HepG2 (cell line): ENCODE results near the gene UTS2R. TPM values are rescaled to one million over a fixed set of nuclear protein-coding genes. Genes with fewer than 3 reads are reported as not detected.

ENCODE experiments used
- BRD4 ChIP-seq: sonication (generic); formaldehyde crosslinking; IDR thresholded peaks from 2 replicates; pipeline ENCODE4 v1.4.0; 2020; ENCODE audit warnings: missing genetic modification reagents
- HOXA5 ChIP-seq: sonication (generic); formaldehyde crosslinking; IDR thresholded peaks from 2 replicates; pipeline ENCODE4 v1.4.0; 2020; ENCODE audit warnings: missing genetic modification reagents
- IRX3 ChIP-seq: sonication (generic); formaldehyde crosslinking; IDR thresholded peaks from 2 replicates; pipeline ENCODE4 v1.8.1; 2023; ENCODE audit warnings: mild to moderate bottlenecking, low read depth, missing genetic modification reagents, borderline replicate concordance
- REST ChIP-seq, 2 experiments: IDR thresholded peaks; 2 replicates each; pipeline ENCODE4 v1.6.1; 2011 to 2012; ENCODE audit warnings: low read length in 2 of 2, borderline replicate concordance in 1 of 2, low read depth in 1 of 2, mild to moderate bottlenecking in 1 of 2, moderate library complexity in 1 of 2
- TBX2 ChIP-seq: sonication (generic); formaldehyde crosslinking; IDR thresholded peaks from 2 replicates; pipeline ENCODE4 v1.5.0; 2020; ENCODE audit warnings: missing genetic modification reagents, mild to moderate bottlenecking, borderline replicate concordance
- ZBTB38 ChIP-seq: sonication (generic); formaldehyde crosslinking; IDR thresholded peaks from 2 replicates; pipeline ENCODE4 v1.5.1; 2020; ENCODE audit warnings: mild to moderate bottlenecking, missing genetic modification reagents
- ZFP37 ChIP-seq: sonication (generic); formaldehyde crosslinking; IDR thresholded peaks from 2 replicates; pipeline ENCODE4 v1.4.0; 2020; ENCODE audit warnings: missing genetic modification reagents, borderline replicate concordance
- ZNF143 ChIP-seq: sonication (generic); formaldehyde crosslinking; IDR thresholded peaks from 2 replicates; pipeline ENCODE4 v1.4.0; 2020; ENCODE audit warnings: missing genetic modification reagents
- ZNF749 ChIP-seq: sonication (generic); formaldehyde crosslinking; IDR thresholded peaks from 2 replicates; pipeline ENCODE4 v1.8.0; 2022; ENCODE audit warnings: mild to moderate bottlenecking, missing genetic modification reagents, moderate library complexity, borderline replicate concordance
- ZNF776 ChIP-seq: sonication (generic); formaldehyde crosslinking; IDR thresholded peaks from 2 replicates; pipeline ENCODE4 v1.4.0; 2020; ENCODE audit warnings: mild to moderate bottlenecking, missing genetic modification reagents
- polyA plus RNA-seq, 8 experiments: library from polyadenylated mRNA; depleted of rRNA in 3 of 8; stranded (reverse) in 7 of 8; unstranded in 1 of 8; fragments of >200 nt; fragmentation: Illumina TruSeq in 4 of 8; extraction: Trizol in 4 of 8; gene quantifications; 2 replicates each; pipeline versions ENCODE4 v1.2.1 to v1.2.3, GENCODE V29; 2011 to 2016; ENCODE audit warnings: low read depth in 4 of 8, missing spikeins in 1 of 8, mixed read lengths in 1 of 8; ENCODE audit not compliant: insufficient read depth in 1 of 8
- total RNA-seq, 5 experiments: library from RNA; depleted of rRNA; stranded (reverse); fragments of >200 nt; fragmentation: Illumina TruSeq; extraction: Trizol; gene quantifications; 2 replicates each; pipeline ENCODE4 v1.2.3, GENCODE V29; 2016; ENCODE audit warnings: low read depth in 1 of 5
- TF ChIP-seq, protein P1 (sequence below): sonication (generic); formaldehyde crosslinking; IDR thresholded peaks from 2 replicates; pipeline ENCODE4 v1.4.0; 2020; ENCODE audit warnings: missing genetic modification reagents, low read depth, mild to moderate bottlenecking, borderline replicate concordance
- TF ChIP-seq, protein P2 (sequence below): IDR thresholded peaks from 2 replicates; pipeline ENCODE4 v1.6.1; 2016; ENCODE audit warnings: missing compliant biosample characterization, missing genetic modification reagents, borderline replicate concordance
- TF ChIP-seq, protein P3 (sequence below): sonication (generic); formaldehyde crosslinking; IDR thresholded peaks from 2 replicates; pipeline ENCODE4 v1.4.0; 2020; ENCODE audit warnings: mild to moderate bottlenecking, missing genetic modification reagents
- TF ChIP-seq, protein P4 (sequence below): sonication (generic); formaldehyde crosslinking; IDR thresholded peaks from 2 replicates; pipeline ENCODE4 v1.9.0; 2022; ENCODE audit warnings: missing genetic modification reagents, mild to moderate bottlenecking, borderline replicate concordance

The UTS2R gene
- total and polyA plus RNA-seq, 2 of the 13 experiments (the other 11 are each of a cell fraction or from before 2014, with no cell fraction given): 0.13 to 0.15 TPM

- TF ChIP-seq, protein P1, sequence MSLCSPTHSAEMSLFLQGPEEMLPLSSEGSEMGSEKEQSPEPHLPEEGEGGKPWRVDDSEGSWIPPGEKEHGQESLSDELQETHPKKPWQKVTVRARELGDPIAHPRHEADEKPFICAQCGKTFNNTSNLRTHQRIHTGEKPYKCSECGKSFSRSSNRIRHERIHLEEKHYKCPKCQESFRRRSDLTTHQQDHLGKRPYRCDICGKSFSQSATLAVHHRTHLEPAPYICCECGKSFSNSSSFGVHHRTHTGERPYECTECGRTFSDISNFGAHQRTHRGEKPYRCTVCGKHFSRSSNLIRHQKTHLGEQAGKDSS (CRISPR knock-in tag): peak; percentile 55; the same call in 1 of the 2 replicates
- TF ChIP-seq ZNF749 (CRISPR knock-in tag) (no peak), ZNF143 (CRISPR knock-in tag) (no peak), IRX3 (no peak), ZNF776 (CRISPR knock-in tag) (peak; percentile 29; the same call in 1 of the 2 replicates), HOXA5 (CRISPR knock-in tag) (peak; percentile 51; the same call in 1 of the 2 replicates), REST (IDR thresholded peaks at IDR 0.05; ENCODE audit: borderline replicate concordance in 1 of 2, low read depth in 1 of 2, low read length in 2 of 2) (peak in 1 of 2 experiments; percentile 76; a peak in 2 of 4 replicates), ZFP37 (CRISPR knock-in tag) (no peak; the same call in 1 of the 2 replicates), BRD4 (peak; percentile 66; the same call in 1 of the 2 replicates), ZBTB38 (CRISPR knock-in tag) (peak; percentile 85; the same call in 1 of the 2 replicates), TBX2 (CRISPR knock-in tag) (peak; percentile 29; the same call in 1 of the 2 replicates)
- TF ChIP-seq, protein P2, sequence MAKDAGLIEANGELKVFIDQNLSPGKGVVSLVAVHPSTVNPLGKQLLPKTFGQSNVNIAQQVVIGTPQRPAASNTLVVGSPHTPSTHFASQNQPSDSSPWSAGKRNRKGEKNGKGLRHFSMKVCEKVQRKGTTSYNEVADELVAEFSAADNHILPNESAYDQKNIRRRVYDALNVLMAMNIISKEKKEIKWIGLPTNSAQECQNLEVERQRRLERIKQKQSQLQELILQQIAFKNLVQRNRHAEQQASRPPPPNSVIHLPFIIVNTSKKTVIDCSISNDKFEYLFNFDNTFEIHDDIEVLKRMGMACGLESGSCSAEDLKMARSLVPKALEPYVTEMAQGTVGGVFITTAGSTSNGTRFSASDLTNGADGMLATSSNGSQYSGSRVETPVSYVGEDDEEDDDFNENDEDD (CRISPR knock-in tag): peak; percentile 55; the same call in 1 of the 2 replicates
- TF ChIP-seq, protein P3, sequence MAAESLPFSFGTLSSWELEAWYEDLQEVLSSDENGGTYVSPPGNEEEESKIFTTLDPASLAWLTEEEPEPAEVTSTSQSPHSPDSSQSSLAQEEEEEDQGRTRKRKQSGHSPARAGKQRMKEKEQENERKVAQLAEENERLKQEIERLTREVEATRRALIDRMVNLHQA: no peak
- TF ChIP-seq, protein P4, sequence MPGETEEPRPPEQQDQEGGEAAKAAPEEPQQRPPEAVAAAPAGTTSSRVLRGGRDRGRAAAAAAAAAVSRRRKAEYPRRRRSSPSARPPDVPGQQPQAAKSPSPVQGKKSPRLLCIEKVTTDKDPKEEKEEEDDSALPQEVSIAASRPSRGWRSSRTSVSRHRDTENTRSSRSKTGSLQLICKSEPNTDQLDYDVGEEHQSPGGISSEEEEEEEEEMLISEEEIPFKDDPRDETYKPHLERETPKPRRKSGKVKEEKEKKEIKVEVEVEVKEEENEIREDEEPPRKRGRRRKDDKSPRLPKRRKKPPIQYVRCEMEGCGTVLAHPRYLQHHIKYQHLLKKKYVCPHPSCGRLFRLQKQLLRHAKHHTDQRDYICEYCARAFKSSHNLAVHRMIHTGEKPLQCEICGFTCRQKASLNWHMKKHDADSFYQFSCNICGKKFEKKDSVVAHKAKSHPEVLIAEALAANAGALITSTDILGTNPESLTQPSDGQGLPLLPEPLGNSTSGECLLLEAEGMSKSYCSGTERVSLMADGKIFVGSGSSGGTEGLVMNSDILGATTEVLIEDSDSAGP (CRISPR knock-in tag): peak; percentile 80; the same call in 1 of the 2 replicates
Observed at GRCh38 chr17:82351713-82352488, 19.7 kb upstream of the UTS2R start (continued).
